Gastrocnemius medialis (tissue), 4 donors: ENCODE data around the gene L3MBTL2.

Experiments used
- CTCF ChIP-seq, 5 experiments: fragments of 450-650 bp in 3 of 5; fragments of 200-600 bp in 2 of 5; sonication (generic) in 2 of 5; IDR thresholded peaks in 4 of 5; conservative IDR thresholded peaks in 1 of 5; 1 replicate in 4 of 5; 2 replicates in 1 of 5; pipeline ENCODE4 v1.5.1; 2016 to 2019; ENCODE audit warnings: antibody characterized with exemption in 5 of 5, mild to moderate bottlenecking in 3 of 5, moderate library complexity in 3 of 5
- POLR2A ChIP-seq, 2 donors: fragments of 450-650 bp; IDR thresholded peaks; one replicate each; pipeline ENCODE4 v1.6.1; 2017; ENCODE audit warnings: antibody characterized with exemption in 2 of 2, mild to moderate bottlenecking in 2 of 2, moderate library complexity in 2 of 2

- no peak for TF ChIP-seq CTCF (IDR thresholded peaks at IDR 0.05 in 4 of 5, conservative IDR thresholded peaks at IDR 0.05 in 1 of 5)
- no peak for TF ChIP-seq POLR2A (IDR thresholded peaks at IDR 0.05)
Measured at GRCh38 chr22:41177622-41178424, 27.3 kb upstream of the L3MBTL2 start.
